ENCODE data around the gene YJU2.

The YJU2 gene

DNA sequence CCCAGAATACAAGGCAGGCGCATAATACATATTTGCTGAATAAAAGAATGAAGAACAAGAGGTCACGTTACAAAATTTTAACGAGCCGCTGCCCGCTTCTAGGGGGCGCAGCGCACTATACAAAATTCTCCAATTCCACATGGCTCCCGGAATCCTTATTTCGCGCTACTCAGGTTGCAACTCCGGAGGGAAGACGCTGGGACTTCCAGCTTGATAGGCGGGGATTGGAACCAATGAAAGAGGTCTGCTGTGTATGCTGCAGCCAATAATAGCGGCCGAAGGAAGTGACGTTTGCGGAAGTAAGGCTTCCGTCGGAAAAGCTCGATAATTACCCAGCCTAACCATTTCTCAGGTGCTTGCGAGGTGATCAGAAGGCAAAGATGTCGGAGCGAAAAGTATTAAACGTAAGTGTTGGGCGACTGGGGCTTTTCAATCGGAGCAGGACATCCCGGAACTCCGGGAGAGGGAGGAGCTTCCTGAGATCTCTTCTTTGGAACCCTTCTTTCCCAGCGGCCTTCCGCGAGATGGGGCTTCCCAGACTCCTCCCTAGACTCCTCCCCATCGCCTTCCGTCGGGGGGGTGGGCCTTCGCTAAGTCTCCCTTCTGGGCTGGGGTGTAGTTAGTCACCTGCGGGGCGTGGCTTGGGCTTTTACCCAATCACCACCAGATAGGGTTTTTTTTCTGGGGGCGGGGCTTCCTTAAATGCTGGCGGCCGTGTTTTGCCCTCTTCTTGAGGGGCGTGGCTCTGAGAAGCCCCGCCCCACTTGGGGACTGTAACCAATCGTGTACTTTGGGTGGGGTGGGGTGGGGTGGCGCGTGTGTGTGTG, at the start of gene YJU2:
YJU2 (plus strand) TSS at position 314 of the 827 bp plus-strand sequence; CDS start at position 381, 67 bp downstream.
- H3K36me3 ChIP-seq (ENCODE audit: control insufficient read depth, low read depth, low read length), result peaks cover 27% of the 10 kb centered on the region
- H3K4me1 ChIP-seq (ENCODE audit: control insufficient read depth, low read depth, low read length), result peaks cover 3% of the 10 kb centered on the region
- peak within 1 kb of the TSS; percentile 95 for H3K9ac ChIP-seq (ENCODE audit: low read length)
- no peaks in the 10 kb centered on the region for H3K9me3 ChIP-seq (ENCODE audit: control insufficient read depth, low read depth, low read length)
- peak within 1 kb of the TSS; percentile 98 for H3K4me3 ChIP-seq (ENCODE audit: low read length)
- H3K27ac ChIP-seq (ENCODE audit: low read length), result peak within 1 kb of the TSS; percentile 98
- H3K27me3 ChIP-seq (ENCODE audit: control insufficient read depth, insufficient read depth, low read length), result no peaks in the 10 kb centered on the region

- no peaks in the 10 kb centered on the region for H3K4me1 ChIP-seq (ENCODE audit: control insufficient read depth, low read depth, low read length)
- H3K36me3 ChIP-seq (ENCODE audit: control insufficient read depth, low read depth, low read length), result no peaks in the 10 kb centered on the region
- no peak overlapping the region for H3K27ac ChIP-seq (ENCODE audit: low read length)
- H3K27me3 ChIP-seq (ENCODE audit: control insufficient read depth, insufficient read depth, low read length), result peaks cover 42% of the 10 kb centered on the region
- H3K9me3 ChIP-seq (ENCODE audit: control insufficient read depth, low read depth, low read length), result no peaks in the 10 kb centered on the region
- no peak overlapping the region for H3K4me3 ChIP-seq (ENCODE audit: low read length)
- H3K9ac ChIP-seq (ENCODE audit: low read length), result no peak overlapping the region
Observed at GRCh38 chr19:4197228-4197624, 49.7 kb upstream of the YJU2 start.

GRCh38 chr19:4197625-4198466, 49.0 kb upstream of the YJU2 start:
- H3K36me3 ChIP-seq (ENCODE audit: control insufficient read depth, low read depth, low read length), result no peaks in the 10 kb centered on the region
- H3K4me1 ChIP-seq (ENCODE audit: control insufficient read depth, low read depth, low read length), result no peaks in the 10 kb centered on the region
- H3K27ac ChIP-seq (ENCODE audit: low read length), result no peak overlapping the region
- H3K4me3 ChIP-seq (ENCODE audit: low read length), result peak overlapping the region; percentile 15
- no peak overlapping the region for H3K9ac ChIP-seq (ENCODE audit: low read length)
- no peaks in the 10 kb centered on the region for H3K9me3 ChIP-seq (ENCODE audit: control insufficient read depth, low read depth, low read length)
- peaks cover 42% of the 10 kb centered on the region for H3K27me3 ChIP-seq (ENCODE audit: control insufficient read depth, insufficient read depth, low read length)

- H3K9ac ChIP-seq (ENCODE audit: low read length), result no peak overlapping the region
- peak overlapping the region; percentile 15 for H3K4me3 ChIP-seq (ENCODE audit: low read length)
Observed at GRCh38 chr19:4198467-4199126, 48.3 kb upstream of the YJU2 start.

GRCh38 chr19:4199699-4200293, 47.1 kb upstream of the YJU2 start:
- no peaks in the 10 kb centered on the region for H3K9me3 ChIP-seq (ENCODE audit: control insufficient read depth, low read depth, low read length)
- H3K27me3 ChIP-seq (ENCODE audit: control insufficient read depth, insufficient read depth, low read length), result peaks cover 42% of the 10 kb centered on the region
- no peaks in the 10 kb centered on the region for H3K4me1 ChIP-seq (ENCODE audit: control insufficient read depth, low read depth, low read length)
- no peak overlapping the region for H3K4me3 ChIP-seq (ENCODE audit: low read length)
- no peak overlapping the region for H3K9ac ChIP-seq (ENCODE audit: low read length)
- no peak overlapping the region for H3K27ac ChIP-seq (ENCODE audit: low read length)
- H3K36me3 ChIP-seq (ENCODE audit: control insufficient read depth, low read depth, low read length), result no peaks in the 10 kb centered on the region

More at GRCh38 chr19:4198467-4199126, 48.3 kb upstream of the YJU2 start:
- Histone ChIP-seq H3K36me3 (ENCODE audit: control insufficient read depth, low read depth, low read length) (no peaks in the 10 kb centered on the region), H3K27me3 (ENCODE audit: control insufficient read depth, insufficient read depth, low read length) (peaks cover 42% of the 10 kb centered on the region), H3K9me3 (ENCODE audit: control insufficient read depth, low read depth, low read length) (no peaks in the 10 kb centered on the region), H3K27ac (ENCODE audit: low read length) (no peak overlapping the region), H3K4me1 (ENCODE audit: control insufficient read depth, low read depth, low read length) (no peaks in the 10 kb centered on the region)

DNA sequence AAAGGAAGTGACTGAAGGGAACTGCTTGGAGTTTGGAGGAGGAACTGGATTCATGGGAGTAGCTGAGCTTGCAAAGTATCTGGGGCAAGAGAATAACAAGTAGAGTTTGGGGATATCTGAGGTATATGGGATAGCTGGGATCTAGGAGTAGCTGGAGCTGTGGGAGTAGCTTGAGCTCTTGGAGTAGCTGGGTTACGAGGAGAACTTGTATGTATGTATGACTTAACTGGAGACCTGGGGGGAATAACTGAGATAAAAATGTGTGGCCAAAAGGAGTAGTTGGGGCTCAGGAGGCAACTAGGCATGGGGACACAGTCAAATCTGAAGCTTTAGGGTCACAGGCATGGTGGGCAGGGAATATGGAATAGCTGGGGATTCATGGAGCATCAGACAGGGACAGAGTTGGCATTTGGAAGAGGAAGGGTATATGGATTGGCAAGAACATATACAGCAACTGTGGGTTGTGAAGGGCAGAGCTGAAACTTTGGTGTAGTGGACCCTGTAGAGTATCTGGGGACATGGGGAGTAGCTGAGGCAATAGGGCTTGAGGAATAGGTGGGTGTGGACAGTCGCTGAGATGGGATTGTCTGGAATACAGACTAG, 45.8 kb upstream of the YJU2 start:
- no peaks in the 10 kb centered on the region for H3K36me3 ChIP-seq (ENCODE audit: control insufficient read depth, low read depth, low read length)
- peaks cover 42% of the 10 kb centered on the region for H3K27me3 ChIP-seq (ENCODE audit: control insufficient read depth, insufficient read depth, low read length)
- no peak overlapping the region for H3K4me3 ChIP-seq (ENCODE audit: low read length)
- no peak overlapping the region for H3K9ac ChIP-seq (ENCODE audit: low read length)
- no peaks in the 10 kb centered on the region for H3K4me1 ChIP-seq (ENCODE audit: control insufficient read depth, low read depth, low read length)
- H3K27ac ChIP-seq (ENCODE audit: low read length), result no peak overlapping the region
- H3K9me3 ChIP-seq (ENCODE audit: control insufficient read depth, low read depth, low read length), result no peaks in the 10 kb centered on the region

GRCh38 chr19:4201798-4202197, 45.1 kb upstream of the YJU2 start:
- Histone ChIP-seq H3K27ac (ENCODE audit: low read length) (no peak overlapping the region), H3K4me1 (ENCODE audit: control insufficient read depth, low read depth, low read length) (no peaks in the 10 kb centered on the region), H3K36me3 (ENCODE audit: control insufficient read depth, low read depth, low read length) (no peaks in the 10 kb centered on the region), H3K27me3 (ENCODE audit: control insufficient read depth, insufficient read depth, low read length) (peaks cover 42% of the 10 kb centered on the region), H3K9ac (ENCODE audit: low read length) (no peak overlapping the region), H3K4me3 (ENCODE audit: low read length) (no peak overlapping the region), H3K9me3 (ENCODE audit: control insufficient read depth, low read depth, low read length) (no peaks in the 10 kb centered on the region)

DNA sequence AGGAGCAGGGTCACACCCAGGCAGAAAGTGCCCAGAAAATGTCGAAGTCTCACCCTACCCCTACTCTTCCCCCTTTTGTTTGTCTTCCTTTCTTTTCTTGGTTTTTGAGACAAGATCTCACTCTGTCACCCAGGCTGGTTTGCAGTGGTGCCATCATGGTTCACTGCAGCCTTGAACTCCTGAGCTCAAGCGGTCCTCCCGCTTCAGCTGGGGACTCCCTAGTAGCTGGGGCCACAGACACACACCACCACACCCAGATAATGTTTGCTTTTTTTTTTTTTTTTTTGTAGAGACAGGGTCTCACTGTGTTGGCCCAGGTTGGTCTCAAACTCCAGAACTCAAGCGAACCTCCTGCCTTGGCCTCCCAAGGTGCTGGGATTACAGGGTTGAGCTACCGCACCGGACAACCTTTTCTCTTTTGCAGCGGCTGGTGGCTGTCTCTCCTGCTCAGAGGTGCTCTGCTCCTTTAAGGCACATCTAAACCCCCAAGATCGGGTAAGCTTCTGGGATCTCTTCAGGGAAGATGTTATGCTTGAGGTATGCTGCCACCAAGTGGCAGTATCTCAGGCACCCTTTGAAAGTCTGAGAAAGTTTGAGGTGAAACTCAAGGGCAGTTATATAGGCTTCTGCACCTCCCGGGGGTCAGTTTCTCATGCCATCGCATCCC, 39.9 kb upstream of the YJU2 start:
- Histone ChIP-seq H3K27me3 (ENCODE audit: control insufficient read depth, insufficient read depth, low read length) (no peaks in the 10 kb centered on the region), H3K4me3 (ENCODE audit: low read length) (no peak overlapping the region), H3K27ac (ENCODE audit: low read length) (no peak overlapping the region), H3K4me1 (ENCODE audit: control insufficient read depth, low read depth, low read length) (no peaks in the 10 kb centered on the region), H3K9ac (ENCODE audit: low read length) (no peak overlapping the region), H3K9me3 (ENCODE audit: control insufficient read depth, low read depth, low read length) (no peaks in the 10 kb centered on the region), H3K36me3 (ENCODE audit: control insufficient read depth, low read depth, low read length) (no peaks in the 10 kb centered on the region)

DNA sequence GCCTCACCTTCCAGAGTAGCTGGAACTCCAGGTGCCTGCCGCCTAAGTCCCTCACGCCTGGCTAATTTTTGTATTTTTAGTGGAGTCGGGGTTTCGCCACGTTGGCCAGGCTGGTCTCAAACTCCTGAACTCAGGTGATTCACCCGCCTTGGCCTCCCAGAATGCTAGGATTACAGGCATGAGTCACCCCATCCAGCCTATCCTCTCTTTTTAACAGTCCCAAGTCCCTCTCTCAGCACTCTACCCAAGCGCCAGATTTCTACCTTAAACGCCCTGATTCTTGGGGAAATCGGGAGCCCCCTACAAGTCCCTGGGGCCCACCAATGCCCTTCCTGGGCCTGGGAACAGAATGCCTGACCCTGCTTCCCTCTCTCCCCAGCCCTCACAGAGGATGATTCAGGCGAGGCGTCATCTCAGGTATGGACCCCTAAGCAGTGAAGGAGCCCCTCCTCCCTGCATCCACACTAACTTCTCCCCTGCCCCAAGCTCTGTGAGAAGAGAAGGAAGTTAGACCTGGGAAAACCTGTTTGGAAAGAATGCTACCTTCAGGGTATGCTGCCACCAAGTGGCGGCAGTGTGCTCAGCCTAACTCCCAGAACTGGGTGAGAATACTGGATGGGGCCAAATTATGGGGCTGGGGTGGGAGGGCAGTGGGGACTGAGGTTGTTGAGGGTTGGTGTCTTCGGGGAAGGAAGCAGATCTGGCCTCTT, 38.3 kb upstream of the YJU2 start:
- H3K4me1 ChIP-seq (ENCODE audit: control insufficient read depth, low read depth, low read length), result no peaks in the 10 kb centered on the region
- no peaks in the 10 kb centered on the region for H3K9me3 ChIP-seq (ENCODE audit: control insufficient read depth, low read depth, low read length)
- no peak overlapping the region for H3K4me3 ChIP-seq (ENCODE audit: low read length)
- no peak overlapping the region for H3K27ac ChIP-seq (ENCODE audit: low read length)
- no peaks in the 10 kb centered on the region for H3K36me3 ChIP-seq (ENCODE audit: control insufficient read depth, low read depth, low read length)
- no peaks in the 10 kb centered on the region for H3K27me3 ChIP-seq (ENCODE audit: control insufficient read depth, insufficient read depth, low read length)
- no peak overlapping the region for H3K9ac ChIP-seq (ENCODE audit: low read length)

GRCh38 chr19:4210166-4210731, 36.6 kb upstream of the YJU2 start:
- H3K9me3 ChIP-seq (ENCODE audit: control insufficient read depth, low read depth, low read length), result no peaks in the 10 kb centered on the region
- H3K27me3 ChIP-seq (ENCODE audit: control insufficient read depth, insufficient read depth, low read length), result no peaks in the 10 kb centered on the region

More at GRCh38 chr19:4210166-4210731, 36.6 kb upstream of the YJU2 start:
- no peaks in the 10 kb centered on the region for H3K36me3 ChIP-seq (ENCODE audit: control insufficient read depth, low read depth, low read length)
- H3K4me1 ChIP-seq (ENCODE audit: control insufficient read depth, low read depth, low read length), result no peaks in the 10 kb centered on the region
- H3K4me3 ChIP-seq (ENCODE audit: low read length), result no peak overlapping the region
- no peak overlapping the region for H3K27ac ChIP-seq (ENCODE audit: low read length)
- H3K9ac ChIP-seq (ENCODE audit: low read length), result no peak overlapping the region

Measured in iPS-18a (cell line).